H9 (cell line): ENCODE results near the gene GRIK4. TPM values are rescaled to one million over a fixed set of nuclear protein-coding genes. Genes with fewer than 3 reads are reported as not detected.
A peak's percentile ranks its signal among the peaks of the same experiment; 100 is the strongest.

Experiments
- DNase-seq: peaks from one replicate; pipeline ENCODE4 v3.0.0-alpha.2; 2017
- H2AFZ ChIP-seq: one replicate; pipeline ENCODE4 v1.6.1; 2013; ENCODE audit warnings: mild to moderate bottlenecking, low read length, control low read depth, moderate library complexity
- H2AK5ac ChIP-seq: 2 replicates; pipeline ENCODE4 v1.6.1; 2013; ENCODE audit warnings: low read length, control low read depth, mixed read lengths; ENCODE audit not compliant: insufficient read length
- H2BK120ac ChIP-seq: one replicate; pipeline ENCODE4 v1.6.1; 2013; ENCODE audit warnings: low read depth, mild to moderate bottlenecking, low read length, control low read depth, inconsistent platforms; ENCODE audit not compliant: poor library complexity, severe bottlenecking
- H2BK12ac ChIP-seq: 2 replicates; pipeline ENCODE4 v1.6.1; 2013; ENCODE audit warnings: low read length, control low read depth, mixed read lengths, low read depth; ENCODE audit not compliant: insufficient read length
- H2BK15ac ChIP-seq: 2 replicates; pipeline ENCODE4 v1.6.1; 2013; ENCODE audit warnings: low read depth, low read length, control low read depth
- H2BK20ac ChIP-seq: one replicate; pipeline ENCODE4 v1.6.1; 2013; ENCODE audit warnings: low read depth, mild to moderate bottlenecking, low read length, control low read depth, inconsistent platforms; ENCODE audit not compliant: poor library complexity, severe bottlenecking
- H2BK5ac ChIP-seq: 2 replicates; pipeline ENCODE4 v1.6.1; 2013; ENCODE audit warnings: low read length, control low read depth, mixed read lengths; ENCODE audit not compliant: insufficient read length
- H3K14ac ChIP-seq: 2 replicates; pipeline ENCODE4 v1.6.1; 2013; ENCODE audit warnings: low read length, control low read depth; ENCODE audit not compliant: insufficient read depth
- H3K18ac ChIP-seq: 2 replicates; pipeline ENCODE4 v1.6.1; 2013; ENCODE audit warnings: low read depth, mild to moderate bottlenecking, mixed read lengths, low read length, control low read depth; ENCODE audit not compliant: insufficient read length
- H3K23ac ChIP-seq: 2 replicates; pipeline ENCODE4 v1.6.1; 2013; ENCODE audit warnings: low read length, control low read depth, mixed read lengths, low read depth; ENCODE audit not compliant: insufficient read length
- H3K23me2 ChIP-seq: 2 replicates; pipeline ENCODE4 v1.6.1; 2013; ENCODE audit warnings: low read depth, mild to moderate bottlenecking, mixed read lengths, low read length, control low read depth; ENCODE audit not compliant: insufficient read length, poor library complexity, severe bottlenecking
- H3K27ac ChIP-seq: 2 replicates; pipeline ENCODE4 v1.5.1; 2013; ENCODE audit warnings: low read length, control low read depth, mixed read lengths, low read depth; ENCODE audit not compliant: insufficient read length
- H3K27me3 ChIP-seq: 2 replicates; pipeline ENCODE4 v1.6.1; 2013; ENCODE audit warnings: low read length, control low read depth, inconsistent platforms; ENCODE audit not compliant: insufficient read depth
- H3K4ac ChIP-seq: 2 replicates; pipeline ENCODE4 v1.6.1; 2013; ENCODE audit warnings: low read depth, mild to moderate bottlenecking, control low read depth, inconsistent platforms, low read length, moderate library complexity
- H3K4me1 ChIP-seq: 2 replicates; pipeline ENCODE4 v1.6.1; 2013; ENCODE audit warnings: low read length, control low read depth, inconsistent platforms; ENCODE audit not compliant: insufficient read depth
- H3K4me2 ChIP-seq: 2 replicates; pipeline ENCODE4 v1.6.1; 2013; ENCODE audit warnings: low read length, control low read depth, mixed read lengths; ENCODE audit not compliant: insufficient read length, insufficient read depth
- H3K56ac ChIP-seq: 2 replicates; pipeline ENCODE4 v1.6.1; 2013; ENCODE audit warnings: low read depth, mild to moderate bottlenecking, mixed read lengths, low read length, control low read depth; ENCODE audit not compliant: insufficient read length
- H3K79me1 ChIP-seq: 2 replicates; pipeline ENCODE4 v1.6.1; 2013; ENCODE audit warnings: low read depth, mild to moderate bottlenecking, moderate library complexity, low read length, control low read depth, inconsistent platforms; ENCODE audit not compliant: insufficient read depth, poor library complexity, severe bottlenecking
- H3K79me2 ChIP-seq: 2 replicates; pipeline ENCODE4 v1.6.1; 2013; ENCODE audit warnings: low read length, control low read depth, inconsistent platforms; ENCODE audit not compliant: insufficient read depth
- H3K9ac ChIP-seq: 2 replicates; pipeline ENCODE4 v1.6.1; 2013; ENCODE audit warnings: low read length, control low read depth, mixed read lengths; ENCODE audit not compliant: insufficient read length; ENCODE audit errors: extremely low read depth
- H3K9me3 ChIP-seq: one replicate; pipeline ENCODE4 v1.6.1; 2013; ENCODE audit warnings: low read depth, low read length, inconsistent platforms; ENCODE audit not compliant: control insufficient read depth
- H3T11ph ChIP-seq: one replicate; pipeline ENCODE4 v1.6.1; 2013; ENCODE audit warnings: mild to moderate bottlenecking, low read length, control low read depth, inconsistent platforms
- H4K20me1 ChIP-seq: one replicate; pipeline ENCODE4 v1.6.1; 2013; ENCODE audit not compliant: control insufficient read depth, insufficient read length, insufficient read depth
- H4K5ac ChIP-seq: 2 replicates; pipeline ENCODE4 v1.6.1; 2013; ENCODE audit warnings: low read depth, mild to moderate bottlenecking, mixed read lengths, low read length, control low read depth; ENCODE audit not compliant: insufficient read length
- H4K8ac ChIP-seq: replicated peaks from 2 replicates; pipeline ENCODE4 v1.6.1; 2013; ENCODE audit warnings: low read length, control low read depth, mixed read lengths, low read depth; ENCODE audit not compliant: insufficient read length
- H4K91ac ChIP-seq: 2 replicates; pipeline ENCODE4 v1.6.1; 2013; ENCODE audit warnings: low read depth, mild to moderate bottlenecking, moderate library complexity, mixed read lengths, low read length, control low read depth; ENCODE audit not compliant: insufficient read length
- H3K27ac Mint-ChIP-seq, 3 experiments: 2 replicates in 2 of 3; 3 replicates in 1 of 3; pipeline ENCODE4 v1.8.0; 2020 to 2021; ENCODE audit warnings: mixed read lengths in 3 of 3, mild to moderate bottlenecking in 1 of 3, moderate library complexity in 1 of 3
- H3K27me3 Mint-ChIP-seq: 2 replicates; pipeline ENCODE4 v1.8.0; 2021; ENCODE audit warnings: low read depth, mild to moderate bottlenecking, moderate library complexity, mixed read lengths
- H3K36me3 Mint-ChIP-seq, 3 experiments: 2 replicates in 2 of 3; 3 replicates in 1 of 3; pipeline ENCODE4 v1.8.0; 2020 to 2021; ENCODE audit warnings: low read depth in 3 of 3, mixed read lengths in 3 of 3; ENCODE audit not compliant: insufficient read depth in 1 of 3
- H3K4me1 Mint-ChIP-seq, 2 experiments: 2 replicates each; pipeline ENCODE4 v1.8.0; 2020; ENCODE audit warnings: mixed read lengths in 2 of 2
- H3K4me3 Mint-ChIP-seq, 2 experiments: 2 replicates in 1 of 2; 3 replicates in 1 of 2; pipeline ENCODE4 v1.8.0; 2020 to 2021; ENCODE audit warnings: mild to moderate bottlenecking in 2 of 2, mixed read lengths in 2 of 2, moderate library complexity in 1 of 2
- H3K9me3 Mint-ChIP-seq, 2 experiments: 2 replicates in 1 of 2; 3 replicates in 1 of 2; pipeline ENCODE4 v1.8.0; 2020; ENCODE audit warnings: mild to moderate bottlenecking in 2 of 2, mixed read lengths in 2 of 2, moderate library complexity in 1 of 2
- WGBS: extraction: QIAGEN DNeasy Blood & Tissue Kit; methylation state at CpG from one replicate; pipeline ENCODE4 v1.1.7; 2013; ENCODE audit warnings: missing lambda C conversion rate, low lambda C conversion rate, mixed read lengths; ENCODE audit not compliant: insufficient read length; ENCODE audit errors: extremely low coverage; 5-methylcytosine and 5-hydroxymethylcytosine counted together
- total RNA-seq: library from RNA; stranded (reverse); gene quantifications from 2 replicates; pipeline ENCODE4 v1.2.1, GENCODE V29; 2021
- TF ChIP-seq, protein P1 (sequence below): fragments of 200-600 bp; sonication (generic); conservative IDR thresholded peaks from 3 replicates; pipeline ENCODE4 v1.8.0; 2021; ENCODE audit warnings: antibody characterized with exemption, mild to moderate bottlenecking

The GRIK4 gene
- total RNA-seq, 1 experiment from 2014 or later: 2.3 TPM

DNA sequence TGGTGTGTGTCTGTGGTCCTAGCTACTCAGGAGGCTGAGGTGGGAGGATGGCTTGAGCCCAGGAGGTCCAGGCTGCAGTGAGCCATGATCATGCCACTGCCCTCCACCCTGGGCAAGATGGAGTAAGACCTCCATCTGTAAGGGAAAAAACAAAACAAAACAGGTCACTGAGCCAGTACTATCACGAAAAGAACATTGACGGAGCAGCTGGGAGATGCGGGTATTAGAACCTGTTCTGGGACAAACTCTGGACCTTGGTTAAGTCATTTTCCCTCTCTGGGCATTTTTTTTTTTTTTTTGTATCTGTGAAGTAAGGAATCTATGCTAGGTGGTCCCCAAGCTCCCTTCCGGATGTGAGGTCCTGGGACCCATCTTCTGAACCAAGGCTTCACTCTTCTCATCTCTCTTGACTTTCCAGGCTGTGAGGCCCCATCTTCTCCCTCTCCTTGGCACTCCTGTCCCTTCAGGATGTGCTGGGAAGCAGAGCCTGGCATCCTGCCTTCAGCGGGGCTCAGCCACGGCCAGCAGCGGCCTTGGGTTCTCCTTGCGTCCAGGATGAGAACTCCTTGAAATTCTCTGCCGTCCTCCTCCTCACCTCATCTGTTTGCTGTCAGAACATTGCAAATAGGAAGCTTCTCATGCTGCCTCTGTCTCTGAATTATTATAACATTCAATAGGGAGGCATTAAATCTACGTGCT, 130.8 kb downstream of the GRIK4 start:
- no peak overlapping the region for H2BK5ac ChIP-seq
- Mint-ChIP-seq H3K27me3 (peaks cover 92% of the 10 kb centered on the region), H3K27ac (peak overlapping the region in 1 of 3 experiments; percentile 14; a peak in 2 of 7 replicates), H3K9me3 (peaks cover 0 to 3% of the 10 kb centered on the region in 2 experiments; a peak in 1 of 5 replicates), H3K36me3 (no peaks in the 10 kb centered on the region), H3K4me3 (no peak overlapping the region), H3K4me1 (peaks cover 21 to 25% of the 10 kb centered on the region in 2 experiments)
- H4K5ac ChIP-seq: no peak overlapping the region
- peak overlapping the region; percentile 45 for H3K18ac ChIP-seq
- no CpG with 5 or more reads among the region's 10 CpGs for WGBS
- peaks cover 38% of the 10 kb centered on the region for H3K27me3 ChIP-seq
- peaks cover 3% of the 10 kb centered on the region for H4K20me1 ChIP-seq
- H3K23me2 ChIP-seq: no peaks in the 10 kb centered on the region
- no peak overlapping the region for H3T11ph ChIP-seq
- H4K8ac ChIP-seq: no peak overlapping the region
- no peaks in the 10 kb centered on the region for H3K79me1 ChIP-seq
- no peak overlapping the region for H4K91ac ChIP-seq
- no peak for DNase-seq
- H2AK5ac ChIP-seq: no peak overlapping the region
- H3K79me2 ChIP-seq: no peaks in the 10 kb centered on the region
- peak overlapping the region; percentile 18 for H2BK12ac ChIP-seq
- no peak overlapping the region for H2BK15ac ChIP-seq
- no peak overlapping the region for H3K23ac ChIP-seq
- H3K4me1 ChIP-seq: peaks cover 16% of the 10 kb centered on the region; the same call in 1 of the 2 replicates
- H3K4me2 ChIP-seq: no peak overlapping the region
- no peak overlapping the region for H3K56ac ChIP-seq
- no peak overlapping the region for H2BK20ac ChIP-seq
- H3K4ac ChIP-seq: no peak overlapping the region
- TF ChIP-seq, protein P1, sequence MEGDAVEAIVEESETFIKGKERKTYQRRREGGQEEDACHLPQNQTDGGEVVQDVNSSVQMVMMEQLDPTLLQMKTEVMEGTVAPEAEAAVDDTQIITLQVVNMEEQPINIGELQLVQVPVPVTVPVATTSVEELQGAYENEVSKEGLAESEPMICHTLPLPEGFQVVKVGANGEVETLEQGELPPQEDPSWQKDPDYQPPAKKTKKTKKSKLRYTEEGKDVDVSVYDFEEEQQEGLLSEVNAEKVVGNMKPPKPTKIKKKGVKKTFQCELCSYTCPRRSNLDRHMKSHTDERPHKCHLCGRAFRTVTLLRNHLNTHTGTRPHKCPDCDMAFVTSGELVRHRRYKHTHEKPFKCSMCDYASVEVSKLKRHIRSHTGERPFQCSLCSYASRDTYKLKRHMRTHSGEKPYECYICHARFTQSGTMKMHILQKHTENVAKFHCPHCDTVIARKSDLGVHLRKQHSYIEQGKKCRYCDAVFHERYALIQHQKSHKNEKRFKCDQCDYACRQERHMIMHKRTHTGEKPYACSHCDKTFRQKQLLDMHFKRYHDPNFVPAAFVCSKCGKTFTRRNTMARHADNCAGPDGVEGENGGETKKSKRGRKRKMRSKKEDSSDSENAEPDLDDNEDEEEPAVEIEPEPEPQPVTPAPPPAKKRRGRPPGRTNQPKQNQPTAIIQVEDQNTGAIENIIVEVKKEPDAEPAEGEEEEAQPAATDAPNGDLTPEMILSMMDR: no peak
- no peak overlapping the region for H3K27ac ChIP-seq
- H3K9ac ChIP-seq: no peak overlapping the region
- H3K14ac ChIP-seq: no peak overlapping the region
- no peak overlapping the region for H2AFZ ChIP-seq
- no peaks in the 10 kb centered on the region for H3K9me3 ChIP-seq
- no peak overlapping the region for H2BK120ac ChIP-seq
